HG02852 (cell line): ENCODE results near the gene IER3.
"Not testable (repeated sequence)": the region's sequence is repeated elsewhere in the genome, so short reads cannot be mapped to it uniquely, and the experiment has no call there.

Experiments
- ATAC-seq: cut with Tn5 transposase; IDR thresholded peaks from one replicate; pipeline ENCODE4 v1.9.1; 2021; ENCODE audit warnings: mild to moderate bottlenecking, moderate library complexity; ENCODE audit not compliant: unreplicated experiment

The IER3 gene

DNA sequence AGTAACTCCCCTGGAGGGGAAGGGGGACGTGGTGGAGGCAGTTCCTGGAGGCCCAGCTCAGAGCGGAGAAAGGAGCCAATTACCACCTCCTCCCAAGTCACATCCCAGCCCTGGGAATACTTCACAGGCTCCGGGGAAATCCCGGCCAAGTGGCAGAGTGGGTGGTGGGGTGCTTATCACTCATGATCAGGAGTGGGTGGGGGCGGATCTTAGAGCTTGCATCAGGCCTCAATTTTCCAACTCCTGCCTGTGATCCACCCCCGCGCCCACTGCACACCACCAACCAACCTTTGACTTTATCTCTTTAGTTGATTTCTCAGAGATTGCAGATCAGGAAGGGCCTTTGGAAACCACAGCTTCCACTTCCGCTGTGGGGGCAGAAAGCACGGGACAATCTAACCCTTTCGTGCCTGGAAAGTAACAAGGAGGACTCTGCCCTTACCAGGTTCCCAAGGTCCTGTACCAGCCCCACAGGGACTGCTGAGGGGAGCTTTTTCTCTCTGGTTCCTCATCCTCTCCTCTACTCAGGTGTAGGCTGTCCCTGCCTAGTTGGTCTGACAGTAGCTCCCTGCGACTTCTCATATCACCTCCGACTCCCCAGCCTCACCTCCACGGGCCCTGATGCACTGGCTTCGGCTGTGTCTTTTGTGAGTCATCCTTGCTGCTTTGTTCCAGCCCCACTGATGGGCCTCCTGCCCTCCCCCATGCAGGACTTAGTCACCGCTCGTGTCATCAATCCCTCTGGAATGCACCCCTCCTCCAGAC is 24.9 kb upstream of the IER3 start:
- no peak for ATAC-seq

DNA sequence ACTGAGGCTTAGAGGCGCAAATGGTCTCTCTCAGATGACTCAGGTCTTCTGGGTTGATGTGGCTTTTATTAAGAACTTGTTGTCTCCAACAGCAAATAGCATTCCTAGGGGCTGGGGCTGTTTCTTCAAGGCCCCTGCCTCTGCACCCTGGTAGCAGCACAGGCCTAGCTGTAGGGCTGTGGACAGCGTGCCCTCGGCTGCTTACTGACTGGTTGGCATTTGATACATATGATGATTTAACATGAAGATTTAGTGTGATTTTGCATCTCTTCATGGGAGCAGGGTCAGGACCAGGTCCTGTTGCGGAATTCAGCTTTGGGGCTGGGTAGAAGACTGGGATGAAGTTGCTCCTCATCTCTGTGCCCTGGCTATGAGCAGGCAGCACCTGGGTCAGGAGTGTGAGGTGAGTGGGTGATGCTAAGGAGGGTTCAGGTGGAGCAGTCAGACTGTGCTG is 24.3 kb upstream of the IER3 start:
- no peak for ATAC-seq

DNA sequence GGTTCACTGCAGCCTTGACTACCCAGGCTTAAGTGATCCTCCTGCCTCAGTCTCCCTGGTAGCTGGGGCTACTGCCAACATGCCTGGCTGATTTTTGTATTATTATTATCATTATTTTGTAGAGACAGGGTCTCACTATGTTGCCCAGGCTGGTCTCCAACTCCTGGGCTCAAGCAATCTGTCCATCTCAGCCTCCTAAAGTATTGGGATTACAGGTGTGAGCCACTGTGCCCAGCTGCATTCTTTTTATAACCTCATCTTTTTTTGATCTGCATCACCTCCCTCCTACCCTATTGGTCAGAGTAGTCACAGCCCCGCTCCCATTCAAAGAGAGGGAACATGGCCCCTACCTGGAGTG is 23.6 kb upstream of the IER3 start:
- ATAC-seq = no peak

- ATAC-seq = peak; percentile 67
Observed at GRCh38 chr6:30767158-30767943, 23.0 kb upstream of the IER3 start.

GRCh38 chr6:30766461-30767157 is 22.3 kb upstream of the IER3 start:
- no peak for ATAC-seq

DNA sequence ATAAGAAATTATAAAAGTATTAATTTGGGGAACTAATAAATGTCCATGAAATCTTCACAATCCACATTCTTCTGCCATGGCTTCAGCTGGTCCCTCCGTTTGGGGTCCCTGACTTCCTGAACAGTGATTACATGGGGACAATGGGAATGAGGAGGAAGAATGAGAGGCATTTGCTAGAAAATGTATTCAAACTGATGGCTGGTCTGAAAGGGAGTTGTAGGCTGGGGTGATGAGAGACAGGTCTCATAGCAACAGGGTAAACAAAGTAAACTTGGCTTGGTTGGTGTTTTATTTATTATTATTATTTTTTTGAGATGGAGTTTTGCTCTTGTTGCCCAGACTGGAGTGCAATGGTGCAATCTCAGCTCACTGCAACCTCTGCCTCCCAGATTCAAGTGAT is 21.1 kb upstream of the IER3 start:
- not testable (repeated sequence) for ATAC-seq

- ATAC-seq = not testable (repeated sequence)
Observed at GRCh38 chr6:30764490-30765043, 20.2 kb upstream of the IER3 start.

DNA sequence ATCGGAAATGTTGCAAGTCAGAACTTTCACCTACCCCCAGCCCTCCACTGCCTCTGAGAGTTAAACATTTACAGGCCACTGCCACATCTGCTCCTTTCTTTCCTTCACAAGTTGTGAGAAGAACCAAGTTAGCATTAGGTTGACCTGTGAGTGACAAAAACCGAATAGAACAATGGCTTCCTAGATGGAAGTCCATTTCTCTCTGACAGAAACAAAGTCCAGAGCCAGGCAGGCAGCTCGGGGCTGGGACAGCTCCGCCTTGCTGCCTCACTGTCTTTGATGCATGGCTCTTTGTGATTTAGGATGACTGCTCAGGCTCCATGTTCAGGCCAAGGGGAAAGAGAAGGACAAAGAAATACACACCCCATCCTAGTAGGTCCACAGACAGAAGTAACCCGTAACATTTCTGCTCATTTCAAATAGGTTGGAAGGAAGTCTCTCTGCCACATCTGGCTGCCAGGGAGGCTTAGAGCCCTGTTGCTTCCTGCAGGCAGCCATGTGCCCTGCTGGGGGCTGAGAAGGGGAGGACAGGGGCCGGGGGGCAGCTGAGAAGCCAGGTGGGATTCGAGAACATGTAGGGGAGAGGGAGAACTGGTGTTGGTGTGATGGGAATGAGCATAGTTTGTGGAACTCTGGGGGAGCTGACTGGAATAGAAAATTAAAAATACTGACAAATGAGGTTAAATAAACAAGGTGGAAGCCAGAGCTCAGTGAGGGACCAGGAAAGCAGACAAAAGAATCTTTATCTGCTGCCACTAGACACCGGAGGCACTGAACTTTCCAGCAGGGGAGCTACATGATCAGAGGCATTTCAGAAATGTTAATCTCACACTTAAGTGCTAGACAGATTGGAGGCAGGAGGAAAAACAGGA is 19.5 kb upstream of the IER3 start:
- no peak for ATAC-seq

GRCh38 chr6:30763155-30763617 is 18.8 kb upstream of the IER3 start:
- ATAC-seq = no peak

DNA sequence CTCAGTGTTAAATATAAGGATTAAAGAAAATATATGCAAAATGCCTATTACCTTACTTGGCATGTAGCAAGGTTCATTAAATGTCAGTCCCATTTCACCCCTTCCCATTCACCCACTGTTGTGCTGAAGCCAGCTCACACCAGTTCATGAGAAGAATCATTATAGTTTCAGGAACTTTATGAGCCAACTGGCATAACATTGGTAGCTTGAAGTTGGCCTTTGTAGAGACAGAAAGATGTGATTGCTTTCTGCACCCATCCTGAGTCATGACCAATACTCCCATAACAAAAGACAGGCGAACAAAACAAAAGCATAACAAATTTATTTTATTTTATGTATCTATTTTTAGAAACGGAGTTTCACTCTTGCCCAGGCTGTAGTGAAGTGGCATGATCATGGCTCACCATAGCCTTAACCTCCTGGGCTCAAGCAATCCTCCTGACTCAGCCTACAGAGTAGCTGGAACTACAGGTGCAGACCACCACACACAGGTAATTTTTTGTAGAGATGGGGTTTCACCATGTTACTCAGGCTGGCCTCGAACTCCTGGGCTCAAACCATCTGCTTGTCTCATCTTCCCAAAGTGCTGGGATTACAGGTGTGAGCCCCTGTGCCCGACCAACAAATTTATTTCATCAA is 17.6 kb upstream of the IER3 start:
- no peak for ATAC-seq

GRCh38 chr6:30760549-30760948 is 16.2 kb upstream of the IER3 start:
- no peak for ATAC-seq

GRCh38 chr6:30759575-30760239 is 15.4 kb upstream of the IER3 start:
- ATAC-seq = no peak

DNA sequence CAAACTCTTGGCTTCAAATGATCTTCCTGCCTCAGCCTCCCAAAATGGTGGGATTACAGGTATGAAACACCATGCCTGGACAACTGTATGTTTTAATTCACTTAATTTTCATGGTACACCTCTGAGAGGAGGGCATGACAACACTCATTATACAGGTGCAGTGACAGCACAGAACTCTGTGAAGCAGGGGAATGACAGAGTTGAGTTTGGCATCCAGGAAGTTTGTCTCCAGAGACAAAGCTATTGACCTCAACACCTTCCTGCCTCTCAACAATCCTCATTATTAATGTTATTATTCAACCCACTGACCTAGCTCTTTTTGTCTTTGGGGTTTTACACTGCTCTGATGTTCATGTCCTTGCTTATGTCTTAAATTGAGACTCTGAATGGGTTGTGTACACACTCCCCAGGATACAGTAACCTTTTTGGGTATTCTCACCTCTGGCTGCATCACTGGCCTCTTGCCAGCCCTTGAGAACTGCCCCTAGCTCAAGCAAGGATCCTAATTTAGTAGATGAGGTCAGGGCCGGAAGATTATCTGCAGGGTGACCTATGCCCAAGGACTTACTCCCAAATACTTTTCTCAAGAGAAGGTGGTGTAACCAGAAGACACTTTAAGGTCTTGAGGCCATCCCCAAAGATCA is 13.0 kb upstream of the IER3 start:
- ATAC-seq = no peak

- not testable (repeated sequence) for ATAC-seq
Observed at GRCh38 chr6:30756405-30757003, 12.2 kb upstream of the IER3 start.

DNA sequence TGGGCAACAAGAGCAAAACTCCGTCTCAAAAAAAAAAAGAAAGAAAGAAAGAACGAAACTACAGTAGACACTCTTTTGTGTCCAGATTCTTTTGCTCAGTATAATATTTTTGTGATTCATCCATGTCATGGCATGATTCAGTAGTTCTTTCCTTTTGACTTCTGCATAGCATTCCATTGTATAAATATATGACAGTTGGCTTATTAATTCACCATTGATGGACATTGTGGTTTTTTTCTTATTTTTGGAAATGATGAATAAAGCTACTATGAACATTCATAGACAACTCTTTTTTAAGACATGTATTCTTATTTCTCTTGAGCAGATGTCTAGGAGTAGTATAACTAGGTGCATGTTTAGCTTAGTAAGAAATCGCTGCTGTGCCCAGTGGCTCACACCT is 10.3 kb upstream of the IER3 start:
- no peak for ATAC-seq

DNA sequence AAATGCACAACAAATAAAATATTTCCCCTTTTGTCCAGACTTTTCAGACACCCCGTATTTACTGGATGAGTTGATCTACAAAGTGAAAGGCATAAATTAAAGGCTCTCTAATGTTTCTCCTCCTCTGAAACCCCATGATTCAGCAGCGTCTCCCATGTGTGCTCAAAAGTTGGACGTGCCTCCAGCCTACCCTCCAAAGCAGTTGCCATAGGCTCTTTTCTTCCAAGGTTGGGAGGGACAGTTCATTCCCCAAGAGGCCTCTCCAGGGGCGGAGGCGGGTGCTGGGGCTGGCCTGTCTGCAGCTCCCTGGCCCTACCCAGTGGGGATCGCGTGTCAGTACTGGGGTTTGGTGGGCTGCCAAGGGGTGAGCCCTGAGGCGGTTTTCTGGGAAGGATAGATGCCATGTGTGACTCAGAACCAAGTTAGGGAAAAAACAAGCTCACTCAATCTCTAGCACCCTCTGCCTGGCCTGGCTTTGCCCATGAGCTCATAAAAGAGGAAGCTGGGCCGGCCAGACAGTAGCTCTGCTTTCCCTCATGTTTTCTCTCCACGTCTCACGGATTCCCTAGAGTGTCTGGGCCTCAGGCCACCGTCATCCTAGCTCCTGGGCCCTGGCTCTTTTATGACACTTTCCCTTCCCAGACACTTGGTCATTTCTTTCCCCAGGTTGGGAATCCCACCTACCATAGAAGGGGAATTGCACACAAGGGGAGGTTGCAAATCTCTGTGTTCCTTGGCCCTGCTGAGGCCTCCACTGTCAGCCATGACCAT is 8.0 kb upstream of the IER3 start:
- ATAC-seq = no peak

DNA sequence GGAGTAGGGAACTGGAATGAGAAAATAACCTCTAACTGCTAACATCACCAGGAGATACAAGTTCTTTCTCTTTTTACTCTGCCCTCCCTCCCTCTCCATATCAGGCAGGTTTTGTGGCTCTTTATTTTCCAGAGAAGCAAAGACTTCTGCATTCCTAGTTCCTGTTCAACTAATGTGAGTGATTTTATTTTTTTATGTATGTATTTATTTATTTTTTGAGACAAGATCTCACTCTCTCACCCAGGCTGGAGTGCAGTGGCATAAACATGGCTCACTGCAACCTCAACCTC is 6.0 kb upstream of the IER3 start:
- ATAC-seq = no peak
